HepG2 (cell line): Measurements from ENCODE around the gene TRIM72. TPM values are rescaled to one million over a fixed set of nuclear protein-coding genes. Genes with fewer than 3 reads are reported as not detected.

Source experiments
- ATAC-seq: fragments of 200-7000 bp; cut with Tn5 transposase; 3 replicates; pipeline ENCODE4 v1.9.1; 2020; ENCODE audit warnings: mild to moderate bottlenecking, moderate library complexity
- BruUV-seq: library from RNA; stranded (reverse); fragments of 400-500 nt; replicated peaks from 2 replicates; lab custom pipeline; 2021; lab: Mats Ljungman, UMichigan
- CTCF ChIA-PET: fragments of 300-600 bp; formaldehyde crosslinking; extraction: SDS; loops from one replicate; lab custom pipeline; 2021; ENCODE audit warnings: low total read pairs, inconsistent platforms, low intra/inter-chr PET ratio; lab: Yijun Ruan, JAX
- POLR2A ChIA-PET: fragments of 350-600 bp; sonication (Branson Sonifier 250); formaldehyde crosslinking; loops from one replicate; lab custom pipeline; 2020; ENCODE audit warnings: antibody characterized with exemption, inconsistent platforms; lab: Yijun Ruan, JAX
- DNase-seq: peaks from one replicate; pipeline ENCODE4 v3.0.0-alpha.2; 2015; ENCODE audit warnings: low spot score
- FAIRE-seq: peaks from 3 replicates; lab custom pipeline; 2011; peaks lifted over from hg19 to GRCh38; lab: Jason Lieb, UNC
- H2AFZ ChIP-seq: one replicate; pipeline ENCODE4 v1.6.1; 2011; ENCODE audit warnings: low read length, inconsistent platforms
- H3K27ac ChIP-seq: fragments of 300-600 bp; 3 replicates; pipeline ENCODE4 v1.8.0; 2011; ENCODE audit warnings: mixed run types, mild to moderate bottlenecking, mixed read lengths, low read length, inconsistent platforms; ENCODE audit not compliant: insufficient read depth; ENCODE audit errors: extremely low read length
- H3K27me3 ChIP-seq, 2 experiments: fragments of 200-600 bp in 1 of 2; 2 replicates in 1 of 2; 3 replicates in 1 of 2; pipeline versions ENCODE4 v1.6.0 to v1.8.0; 2011; ENCODE audit warnings: low read length in 2 of 2, mild to moderate bottlenecking in 2 of 2, moderate library complexity in 2 of 2, inconsistent platforms in 1 of 2; ENCODE audit not compliant: insufficient read depth in 2 of 2, control insufficient read depth in 1 of 2
- H3K36me3 ChIP-seq, 2 experiments: fragments of 200-600 bp in 1 of 2; replicated peaks in 1 of 2; 2 replicates in 1 of 2; 3 replicates in 1 of 2; pipeline versions ENCODE4 v1.5.1 to v1.8.0; 2011; ENCODE audit warnings: low read length in 2 of 2, inconsistent platforms in 1 of 2; ENCODE audit not compliant: insufficient read depth in 2 of 2, control insufficient read depth in 1 of 2
- H3K4me1 ChIP-seq: 2 replicates; pipeline ENCODE4 v1.5.1; 2012; ENCODE audit warnings: low read length, inconsistent platforms; ENCODE audit not compliant: insufficient read depth
- H3K4me2 ChIP-seq: 2 replicates; pipeline ENCODE4 v1.6.0; 2011; ENCODE audit warnings: low read depth, low read length, inconsistent platforms
- H3K4me3 ChIP-seq, 3 experiments: fragments of 200-600 bp in 1 of 3; sonication (generic), shearing (Covaris generic) in 1 of 3; replicated peaks in 1 of 3; 2 replicates each; pipeline ENCODE4 v1.5.1; 2011 to 2016; ENCODE audit warnings: low read length in 3 of 3, inconsistent platforms in 2 of 3, low read depth in 2 of 3, mild to moderate bottlenecking in 2 of 3, control low read depth in 1 of 3, mixed read lengths in 1 of 3; ENCODE audit not compliant: insufficient read depth in 1 of 3
- H3K79me2 ChIP-seq: one replicate; pipeline ENCODE4 v1.6.1; 2011; ENCODE audit warnings: low read length, inconsistent platforms; ENCODE audit not compliant: insufficient read depth
- H3K9ac ChIP-seq: 2 replicates; pipeline ENCODE4 v1.6.0; 2011; ENCODE audit warnings: mild to moderate bottlenecking, low read depth, low read length, inconsistent platforms; ENCODE audit not compliant: insufficient read depth
- H3K9me3 ChIP-seq: 2 replicates; pipeline ENCODE4 v1.5.1; 2012; ENCODE audit warnings: mild to moderate bottlenecking, low read length
- H4K20me1 ChIP-seq: 2 replicates; pipeline ENCODE4 v1.6.0; 2011; ENCODE audit warnings: inconsistent platforms, mild to moderate bottlenecking, low read length, moderate library complexity; ENCODE audit not compliant: insufficient read depth
- ATF4 ChIP-seq, 2 experiments: fragments of 450-650 bp in 1 of 2; sonication (generic) in 1 of 2; formaldehyde crosslinking; IDR thresholded peaks; 2 replicates each; pipeline versions ENCODE4 v1.5.0 to v1.8.0; 2020 to 2022; ENCODE audit warnings: mild to moderate bottlenecking in 1 of 2, missing genetic modification reagents in 1 of 2
- BRD4 ChIP-seq: sonication (generic); formaldehyde crosslinking; IDR thresholded peaks from 2 replicates; pipeline ENCODE4 v1.4.0; 2020; ENCODE audit warnings: missing genetic modification reagents
- EEA1 ChIP-seq: sonication (generic); formaldehyde crosslinking; IDR thresholded peaks from 2 replicates; pipeline ENCODE4 v1.5.1; 2020; ENCODE audit warnings: mild to moderate bottlenecking, missing genetic modification reagents, borderline replicate concordance
- FOXA1 ChIP-seq, 2 experiments: fragments of 450-650 bp in 1 of 2; sonication (generic) in 1 of 2; formaldehyde crosslinking in 1 of 2; IDR thresholded peaks; 2 replicates each; pipeline versions ENCODE4 v1.4.0 to v1.6.1; 2016 to 2020; ENCODE audit warnings: missing genetic modification reagents in 1 of 2
- FOXK2 ChIP-seq: fragments of 450-650 bp; IDR thresholded peaks from 2 replicates; pipeline ENCODE4 v1.6.1; 2016
- KDM3A ChIP-seq: IDR thresholded peaks from 2 replicates; pipeline ENCODE4 v1.6.1; 2018; ENCODE audit warnings: low read depth, missing compliant biosample characterization
- NFATC3 ChIP-seq: sonication (generic); formaldehyde crosslinking; IDR thresholded peaks from 2 replicates; pipeline ENCODE4 v1.5.1; 2020; ENCODE audit warnings: mild to moderate bottlenecking, missing genetic modification reagents
- PAF1 ChIP-seq: IDR thresholded peaks from 2 replicates; pipeline ENCODE4 v1.6.1; 2016; ENCODE audit warnings: missing genetic modification reagents, missing compliant biosample characterization
- TSC22D2 ChIP-seq: sonication (generic); formaldehyde crosslinking; IDR thresholded peaks from 2 replicates; pipeline ENCODE4 v1.5.1; 2020; ENCODE audit warnings: missing genetic modification reagents, mild to moderate bottlenecking, borderline replicate concordance
- ZBTB4 ChIP-seq: sonication (generic); formaldehyde crosslinking; IDR thresholded peaks from 2 replicates; pipeline ENCODE4 v1.4.0; 2020; ENCODE audit warnings: missing genetic modification reagents, mild to moderate bottlenecking, borderline replicate concordance
- ZNF124 ChIP-seq: sonication (generic); formaldehyde crosslinking; IDR thresholded peaks from 2 replicates; pipeline ENCODE4 v1.4.0; 2020; ENCODE audit warnings: missing genetic modification reagents
- ZNF34 ChIP-seq: sonication (generic); formaldehyde crosslinking; IDR thresholded peaks from 2 replicates; pipeline ENCODE4 v1.4.0; 2020; ENCODE audit warnings: mild to moderate bottlenecking, missing genetic modification reagents, borderline replicate concordance
- ZNF878 ChIP-seq: sonication (generic); formaldehyde crosslinking; IDR thresholded peaks from 2 replicates; pipeline ENCODE4 v1.8.1; 2023; ENCODE audit warnings: mild to moderate bottlenecking, missing genetic modification reagents, moderate library complexity
- WGBS: methylation state at CpG from one replicate; pipeline ENCODE4 v1.1.6; 2017; ENCODE audit warnings: low lambda C conversion rate; 5-methylcytosine and 5-hydroxymethylcytosine counted together
- in situ Hi-C: cut with HindIII; loops from 2 replicates; pipeline ENCODE4 v1.10.0; 2017; ENCODE audit warnings: low pct_unique_long_range_greater_than_20kb; ENCODE audit not compliant: extremely low pct_ligation_motif_present
- intact Hi-C: fragments of 100-400 bp; cut with micrococcal nuclease; formaldehyde crosslinking; loops from one replicate; pipeline ENCODE4 v1.10.0; 2022; ENCODE audit not compliant: unreplicated experiment
- polyA plus RNA-seq, 8 experiments: library from polyadenylated mRNA; depleted of rRNA in 3 of 8; stranded (reverse) in 7 of 8; unstranded in 1 of 8; fragments of >200 nt; fragmentation: Illumina TruSeq in 4 of 8; extraction: Trizol in 4 of 8; gene quantifications; 2 replicates each; pipeline versions ENCODE4 v1.2.1 to v1.2.3, GENCODE V29; 2011 to 2016; ENCODE audit warnings: low read depth in 4 of 8, missing spikeins in 1 of 8, mixed read lengths in 1 of 8; ENCODE audit not compliant: insufficient read depth in 1 of 8
- total RNA-seq, 5 experiments: library from RNA; depleted of rRNA; stranded (reverse); fragments of >200 nt; fragmentation: Illumina TruSeq; extraction: Trizol; gene quantifications; 2 replicates each; pipeline ENCODE4 v1.2.3, GENCODE V29; 2016; ENCODE audit warnings: low read depth in 1 of 5
- TF ChIP-seq, protein P1 (sequence below): sonication (generic); formaldehyde crosslinking; IDR thresholded peaks from 2 replicates; pipeline ENCODE4 v1.8.1; 2022; ENCODE audit warnings: low read depth, mild to moderate bottlenecking, missing genetic modification reagents

TRIM72 gene
- total and polyA plus RNA-seq, 2 of the 13 experiments (the other 11 are each of a cell fraction or from before 2014, with no cell fraction given), result not detected

- Histone ChIP-seq H3K27me3 (peaks cover 0 to 12% of the 10 kb centered on the region in 2 experiments; a peak in 2 of 5 replicates), H3K4me3 (no peak overlapping the region), H3K36me3 (no peaks in the 10 kb centered on the region), H2AFZ (no peak overlapping the region), H3K4me1 (no peaks in the 10 kb centered on the region), H3K79me2 (no peaks in the 10 kb centered on the region), H3K9ac (no peak overlapping the region), H4K20me1 (no peaks in the 10 kb centered on the region), H3K4me2 (no peak overlapping the region)
- 38% methylated on average over 5 of the region's 5 CpGs for WGBS
- DNase-seq (no peak), ATAC-seq (no peak; the same call in 2 of the 3 replicates)
- BruUV-seq, result no TSS peak
- in situ Hi-C loops, result no loop called here
- CTCF ChIA-PET, result no interaction called here
- intact Hi-C loops, result no loop called here
- TF ChIP-seq ZNF878 (no peak), BRD4 (CRISPR knock-in tag) (no peak), PAF1 (CRISPR knock-in tag) (no peak), ZNF34 (no peak), ATF4 (CRISPR knock-in tag; IDR thresholded peaks at IDR 0.05) (no peak), FOXK2 (no peak), EEA1 (CRISPR knock-in tag) (no peak), ZNF124 (CRISPR knock-in tag) (no peak), NFATC3 (CRISPR knock-in tag) (no peak), FOXA1 (IDR thresholded peaks at IDR 0.05) (no peak), FOXA1 (CRISPR knock-in tag; IDR thresholded peaks at IDR 0.05) (no peak), TSC22D2 (CRISPR knock-in tag) (no peak), ZBTB4 (CRISPR knock-in tag) (no peak), KDM3A (no peak)
- TF ChIP-seq, protein P1, sequence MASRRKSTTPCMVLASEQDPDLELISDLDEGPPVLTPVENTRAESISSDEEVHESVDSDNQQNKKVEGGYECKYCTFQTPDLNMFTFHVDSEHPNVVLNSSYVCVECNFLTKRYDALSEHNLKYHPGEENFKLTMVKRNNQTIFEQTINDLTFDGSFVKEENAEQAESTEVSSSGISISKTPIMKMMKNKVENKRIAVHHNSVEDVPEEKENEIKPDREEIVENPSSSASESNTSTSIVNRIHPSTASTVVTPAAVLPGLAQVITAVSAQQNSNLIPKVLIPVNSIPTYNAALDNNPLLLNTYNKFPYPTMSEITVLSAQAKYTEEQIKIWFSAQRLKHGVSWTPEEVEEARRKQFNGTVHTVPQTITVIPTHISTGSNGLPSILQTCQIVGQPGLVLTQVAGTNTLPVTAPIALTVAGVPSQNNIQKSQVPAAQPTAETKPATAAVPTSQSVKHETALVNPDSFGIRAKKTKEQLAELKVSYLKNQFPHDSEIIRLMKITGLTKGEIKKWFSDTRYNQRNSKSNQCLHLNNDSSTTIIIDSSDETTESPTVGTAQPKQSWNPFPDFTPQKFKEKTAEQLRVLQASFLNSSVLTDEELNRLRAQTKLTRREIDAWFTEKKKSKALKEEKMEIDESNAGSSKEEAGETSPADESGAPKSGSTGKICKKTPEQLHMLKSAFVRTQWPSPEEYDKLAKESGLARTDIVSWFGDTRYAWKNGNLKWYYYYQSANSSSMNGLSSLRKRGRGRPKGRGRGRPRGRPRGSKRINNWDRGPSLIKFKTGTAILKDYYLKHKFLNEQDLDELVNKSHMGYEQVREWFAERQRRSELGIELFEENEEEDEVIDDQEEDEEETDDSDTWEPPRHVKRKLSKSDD, result no peak
- TF ChIP-seq, all 625 proteins: peak for 0
- POLR2A ChIA-PET, result no interaction called here
- no peak for FAIRE-seq
- Histone ChIP-seq H3K9me3 (no peaks in the 10 kb centered on the region), H3K27ac (no peak overlapping the region)
Measured at GRCh38 chr16:31276600-31276999, 62.7 kb downstream of the TRIM72 start.
